B cell (primary cell): ENCODE measurements around the gene SNCAIP.

Experiments used
- CTCF ChIP-seq: fragments of 200-600 bp; IDR thresholded peaks from one replicate; pipeline ENCODE4 v1.8.0; 2022; ENCODE audit warnings: antibody characterized with exemption, mild to moderate bottlenecking
- EZH2 ChIP-seq: IDR thresholded peaks from 2 replicates; pipeline ENCODE4 v1.6.1; 2012; ENCODE audit warnings: borderline replicate concordance, low read depth, mild to moderate bottlenecking, moderate library complexity, low read length; ENCODE audit not compliant: insufficient read depth, poor library complexity, severe bottlenecking

- TF ChIP-seq CTCF: no peak
- TF ChIP-seq EZH2: no peak
Observed at GRCh38 chr5:122426301-122426700, 114.3 kb downstream of the SNCAIP start.
